DMS53 treated with DMSO at 0.1 percent for 48 hours (cell line): Measurements from ENCODE around the gene PUSL1.

Source experiments
- DNase-seq: peaks from one replicate; lab custom pipeline; 2025; ENCODE audit not compliant: unreplicated experiment; lab: John Stamatoyannopoulos, UW

Gene PUSL1

DNA sequence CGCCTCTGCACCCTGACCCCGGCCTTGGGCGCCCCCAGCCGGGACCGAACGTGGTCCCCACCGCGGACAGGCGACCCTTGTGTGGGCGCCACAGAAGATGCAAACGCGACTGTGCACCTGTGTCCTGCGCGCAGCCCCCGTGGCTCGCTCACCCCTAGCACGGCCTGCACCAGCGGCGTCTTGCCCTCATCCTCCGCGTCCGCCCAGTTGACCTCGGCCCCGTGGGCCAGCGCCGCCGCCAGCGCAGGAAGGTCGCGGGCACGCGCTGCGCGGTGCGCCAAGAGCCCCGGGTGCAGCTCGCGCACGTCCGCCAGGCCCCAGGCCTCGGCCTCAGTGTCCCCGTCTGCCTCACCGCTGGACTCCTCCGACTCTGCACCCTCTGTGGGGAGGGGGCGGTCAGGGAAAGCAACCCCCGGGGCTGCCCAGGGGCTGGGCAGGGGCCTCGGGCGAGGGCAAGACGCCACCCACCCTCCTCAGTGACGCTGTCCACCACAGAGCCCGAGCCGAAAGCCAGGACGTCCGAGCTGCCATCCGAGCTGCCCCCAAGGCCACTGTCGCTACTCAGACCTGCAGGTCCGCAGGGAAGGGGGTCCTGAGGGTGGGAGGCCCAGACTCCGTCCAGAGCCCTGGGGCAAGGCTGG lies 14.0 kb upstream of the PUSL1 start:
- DNase-seq: no peak

DNA sequence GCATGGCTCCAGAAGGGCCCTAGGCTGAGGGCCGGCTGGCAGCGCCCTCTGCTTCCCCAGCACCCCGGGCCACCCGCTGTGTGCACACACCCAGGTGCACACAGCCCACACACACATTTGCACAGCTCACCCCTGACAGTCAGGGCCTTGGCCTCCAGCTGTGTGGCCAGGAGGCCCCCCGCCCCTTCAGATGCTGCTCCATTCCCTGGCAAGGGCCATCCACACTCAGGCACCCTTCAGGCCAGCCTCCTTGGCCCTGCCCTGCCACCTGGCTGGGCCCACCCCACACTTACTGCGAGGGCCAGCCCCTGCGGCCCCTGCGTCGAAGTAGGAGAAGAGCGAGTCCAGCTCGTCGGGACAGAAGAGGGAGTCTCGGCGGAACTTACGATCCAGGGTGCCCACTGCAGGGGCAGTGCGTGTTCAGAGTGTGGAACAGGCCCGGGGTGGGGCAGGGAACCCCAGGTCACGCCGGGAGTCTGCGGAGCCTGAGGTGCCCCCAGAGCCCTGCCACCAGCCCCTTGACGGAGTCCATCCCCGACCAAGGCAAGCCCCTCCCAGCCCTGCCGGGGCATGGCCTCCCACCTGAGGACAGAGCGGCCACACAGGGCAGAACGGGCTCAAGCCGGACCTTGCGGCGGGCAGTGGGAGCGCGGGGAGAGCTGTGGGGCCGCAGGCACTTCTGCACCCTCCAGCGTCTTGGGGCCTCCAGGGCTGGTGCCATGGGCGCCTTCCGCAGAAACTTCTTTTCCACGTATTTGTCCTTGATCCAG lies 13.1 kb upstream of the PUSL1 start:
- DNase-seq: no peak

DNA sequence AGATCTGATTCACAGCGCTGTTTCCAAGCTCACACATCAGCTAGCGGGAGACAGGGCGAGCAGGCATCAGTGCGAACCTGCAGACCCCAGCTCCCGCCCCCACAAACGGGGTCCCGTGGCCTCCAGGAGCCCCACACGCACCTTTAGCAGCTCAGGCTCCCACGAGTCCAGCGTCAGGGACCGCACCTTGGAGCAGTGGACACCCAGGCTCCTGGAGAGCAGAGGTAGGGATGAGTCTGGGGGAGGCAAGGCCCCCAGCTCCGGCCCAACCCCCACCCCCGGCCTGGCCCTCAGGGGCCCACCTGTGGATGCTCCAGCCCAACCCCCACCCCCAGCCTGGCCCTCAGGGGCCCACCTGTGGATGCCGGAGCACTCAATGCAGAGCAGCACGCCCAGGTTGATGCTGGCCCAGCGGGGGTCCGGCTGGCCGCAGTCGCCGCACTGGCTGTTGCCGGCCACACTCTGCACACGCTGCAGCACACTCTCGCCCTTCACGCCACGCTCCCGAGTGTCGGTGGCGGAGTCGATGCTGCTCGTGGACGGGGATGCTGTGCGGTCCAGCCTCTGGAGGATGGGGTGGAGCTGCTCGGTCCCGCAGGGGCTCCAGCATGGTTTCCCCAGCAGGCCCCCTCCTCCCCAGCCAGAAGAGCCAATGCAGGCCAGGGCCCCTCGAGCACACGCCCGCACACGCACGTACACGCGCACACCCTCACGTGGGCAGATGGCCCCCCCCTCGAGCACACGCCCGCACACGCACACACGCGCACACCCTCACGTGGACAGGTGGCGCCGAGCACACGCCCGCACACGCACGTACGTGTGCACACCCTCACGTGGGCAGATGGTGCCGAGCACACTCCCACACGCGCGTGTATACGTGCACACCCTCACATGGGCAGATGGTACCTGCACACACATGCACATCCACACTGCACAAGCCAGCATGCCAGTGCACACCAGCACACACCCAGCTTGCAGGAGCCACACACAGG lies 12.0 kb upstream of the PUSL1 start:
- no peak for DNase-seq

DNA sequence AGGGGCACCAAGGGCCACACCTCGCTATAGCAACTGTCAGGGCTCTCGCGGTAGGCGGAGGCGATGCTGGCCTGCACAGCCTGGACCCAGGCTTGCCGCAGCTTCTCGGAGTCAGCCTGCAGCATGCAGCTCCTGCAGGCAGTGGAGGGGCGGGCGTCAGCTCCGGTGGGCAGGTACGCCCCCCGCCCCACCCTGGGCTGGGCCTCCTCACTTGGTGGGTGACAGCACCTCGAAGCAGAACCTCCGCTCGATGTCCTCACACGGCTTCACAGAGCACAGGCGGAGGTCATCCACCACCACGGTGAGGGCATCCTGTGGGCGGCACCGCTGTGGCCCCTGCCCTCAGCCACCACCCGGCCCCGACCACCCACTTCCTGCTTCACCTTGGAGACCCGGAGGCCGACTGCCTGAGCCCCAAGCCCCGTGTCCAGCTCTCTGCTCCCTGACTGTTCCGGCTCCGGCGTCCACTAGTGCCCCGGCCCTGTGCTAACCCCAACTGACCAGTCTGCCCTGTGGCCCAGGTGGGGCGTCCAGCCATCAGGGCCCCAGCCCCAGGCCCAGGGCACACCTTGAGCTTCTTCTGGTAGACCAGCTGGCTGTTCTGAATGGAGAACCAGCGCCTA lies 10.5 kb upstream of the PUSL1 start:
- no peak for DNase-seq

DNA sequence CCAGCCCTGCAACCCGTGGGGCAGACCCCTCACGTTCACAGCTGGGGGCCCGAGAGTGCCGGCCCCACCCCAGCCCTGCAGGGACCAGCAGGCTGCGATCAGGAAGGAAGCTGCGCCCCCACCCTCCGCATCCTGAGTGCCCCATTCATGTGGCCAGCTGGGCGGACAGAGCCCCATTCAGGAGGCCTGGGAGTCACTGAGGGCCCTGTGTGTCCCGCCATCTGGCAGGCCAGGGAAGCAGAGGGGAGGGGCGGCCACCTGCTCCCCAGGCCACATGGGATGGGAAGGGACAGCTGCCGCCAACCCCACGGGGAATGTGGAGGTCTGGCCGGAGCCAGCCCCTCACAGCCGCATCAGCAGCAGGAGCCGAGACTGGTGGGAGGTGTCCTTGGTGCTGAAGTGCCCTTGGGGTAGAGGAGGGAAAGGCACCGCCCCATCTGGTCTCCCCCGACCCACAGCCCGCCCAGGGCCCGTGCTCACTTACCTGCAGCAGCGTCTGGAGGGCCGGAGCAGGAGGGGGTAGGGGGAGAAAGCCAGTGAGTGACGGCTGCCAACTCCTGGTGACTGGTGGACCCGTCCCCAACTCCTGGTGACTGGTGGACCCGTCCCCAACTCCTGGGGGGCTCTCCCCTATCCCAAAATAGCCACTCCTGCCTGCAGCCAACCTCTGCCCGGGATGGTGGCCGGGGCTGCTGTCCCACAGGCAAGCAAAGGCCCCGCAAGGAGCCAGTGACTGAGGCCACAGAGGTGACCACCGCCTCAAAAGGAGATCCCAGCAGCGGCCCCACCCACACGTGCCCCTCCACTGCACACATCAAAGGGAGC lies 9.3 kb upstream of the PUSL1 start:
- no peak for DNase-seq

DNA sequence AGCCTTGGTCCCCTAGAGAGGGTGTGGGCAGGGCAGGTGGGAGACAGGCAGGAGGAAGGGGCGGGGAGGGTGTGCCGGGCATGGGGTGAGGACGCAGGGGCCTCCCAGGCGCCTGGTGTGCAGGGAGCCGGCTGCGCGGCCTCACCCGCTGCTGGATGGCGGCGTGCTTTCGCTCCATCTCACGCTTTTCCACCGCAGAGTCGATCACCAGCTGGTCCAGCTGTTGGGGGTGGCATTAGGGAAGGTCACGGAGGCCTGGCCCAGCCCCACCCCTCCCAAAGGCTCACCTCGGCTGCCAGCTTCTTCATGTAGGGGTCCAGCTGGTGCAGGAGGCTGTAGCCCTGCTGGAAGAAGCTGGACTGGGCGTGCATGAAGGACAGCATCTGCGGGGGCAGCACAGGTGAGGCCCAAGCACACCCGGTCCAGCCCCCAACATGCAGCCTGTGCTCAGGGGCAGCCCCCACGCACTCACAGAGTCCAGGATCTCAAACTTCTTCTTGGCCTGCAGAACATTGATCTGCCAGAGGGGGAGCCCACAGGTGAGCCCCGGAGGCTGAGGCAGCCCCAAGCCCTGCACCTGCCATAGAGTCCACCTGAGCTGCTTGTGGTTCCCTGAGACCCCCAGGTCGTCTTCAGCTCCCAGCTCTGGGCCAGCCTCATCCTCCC lies 8.6 kb upstream of the PUSL1 start:
- DNase-seq: no peak

DNA sequence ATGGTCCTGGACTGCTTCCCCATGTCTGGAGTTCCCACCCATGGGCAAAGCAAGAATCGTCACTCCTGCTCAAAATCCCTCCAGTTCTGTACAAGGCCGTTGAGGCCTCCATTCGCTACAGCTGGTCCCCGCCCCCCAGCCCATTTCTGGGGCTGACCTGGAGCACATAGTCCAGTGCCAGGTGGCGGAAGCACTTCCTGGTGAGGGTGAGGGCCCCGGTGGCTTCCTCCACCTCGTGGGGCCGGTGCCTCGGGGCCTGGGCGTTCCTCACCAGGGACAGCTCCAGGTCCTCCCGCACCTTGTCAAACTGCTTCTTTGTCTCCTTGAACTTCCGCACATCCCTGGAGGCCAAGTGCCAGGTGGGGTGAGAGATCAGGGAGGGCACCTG lies 8.1 kb upstream of the PUSL1 start:
- DNase-seq: no peak

DNA sequence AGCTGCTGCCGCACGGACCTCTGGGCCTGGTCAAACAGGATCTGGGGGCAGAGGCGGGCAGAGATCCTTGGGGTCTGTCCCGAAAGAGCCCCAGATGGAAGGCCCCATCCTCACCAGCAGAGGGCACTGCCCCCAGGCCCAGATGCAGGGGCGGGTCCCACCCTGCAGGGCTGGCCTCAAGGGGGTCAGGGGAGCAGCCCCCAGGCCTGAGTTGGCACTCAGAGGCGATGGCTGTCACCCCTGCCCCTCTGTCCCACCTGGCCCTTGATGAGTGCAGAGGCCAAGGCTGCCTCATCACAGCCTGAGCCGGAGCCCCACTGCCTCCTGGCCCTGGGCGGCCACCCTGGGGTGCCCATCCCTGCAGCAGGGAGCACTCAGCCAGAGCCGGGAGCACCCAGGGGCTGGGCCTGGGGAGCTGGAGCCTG lies 6.4 kb upstream of the PUSL1 start:
- no peak for DNase-seq

DNA sequence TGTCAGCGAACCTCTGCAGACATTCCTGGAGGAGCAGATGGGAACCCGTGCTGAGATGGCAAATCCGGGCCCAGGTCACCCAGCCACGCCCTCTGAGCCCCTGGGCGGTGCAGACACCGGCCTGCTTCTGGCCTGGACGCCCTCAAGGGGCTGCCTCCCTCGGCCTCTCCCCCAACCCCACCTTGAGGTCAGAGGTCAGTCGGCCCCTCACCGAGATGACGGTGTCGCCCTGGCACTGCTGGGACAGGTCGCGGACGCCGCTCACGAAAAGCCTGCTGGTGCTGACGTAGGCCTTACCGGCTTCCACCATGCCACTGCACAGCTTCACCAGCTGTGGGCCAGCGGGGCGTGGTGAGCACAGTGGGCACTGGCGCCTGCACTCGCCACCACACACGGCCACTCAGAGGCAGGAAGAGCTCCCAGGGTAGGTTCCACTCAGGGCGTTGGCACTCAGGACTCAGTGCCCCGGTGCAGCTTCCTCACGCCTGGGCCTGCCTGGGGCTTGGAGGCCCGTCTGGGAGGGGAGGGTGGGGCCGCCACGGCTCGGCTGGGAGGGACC lies 5.4 kb upstream of the PUSL1 start:
- DNase-seq: no peak

DNA sequence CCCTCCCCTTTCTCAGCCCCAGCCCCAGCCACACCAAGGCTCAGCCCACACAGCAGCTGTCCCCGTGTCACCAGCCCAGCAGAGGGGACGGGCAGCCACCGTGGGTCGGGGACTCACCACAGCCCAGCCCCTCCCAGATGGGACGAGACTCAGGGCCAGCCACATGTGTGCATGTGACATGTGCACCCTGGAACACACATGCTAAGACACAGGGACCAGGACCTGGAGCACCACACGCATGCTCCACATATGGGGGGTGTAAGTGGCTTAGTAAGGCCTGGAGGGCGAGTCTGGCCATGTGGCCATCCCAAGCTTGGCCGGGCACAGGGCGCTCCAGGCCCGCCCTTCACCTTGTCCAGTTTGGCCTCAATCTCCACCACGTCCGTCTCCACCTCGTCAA lies 4.7 kb upstream of the PUSL1 start:
- no peak for DNase-seq

DNA sequence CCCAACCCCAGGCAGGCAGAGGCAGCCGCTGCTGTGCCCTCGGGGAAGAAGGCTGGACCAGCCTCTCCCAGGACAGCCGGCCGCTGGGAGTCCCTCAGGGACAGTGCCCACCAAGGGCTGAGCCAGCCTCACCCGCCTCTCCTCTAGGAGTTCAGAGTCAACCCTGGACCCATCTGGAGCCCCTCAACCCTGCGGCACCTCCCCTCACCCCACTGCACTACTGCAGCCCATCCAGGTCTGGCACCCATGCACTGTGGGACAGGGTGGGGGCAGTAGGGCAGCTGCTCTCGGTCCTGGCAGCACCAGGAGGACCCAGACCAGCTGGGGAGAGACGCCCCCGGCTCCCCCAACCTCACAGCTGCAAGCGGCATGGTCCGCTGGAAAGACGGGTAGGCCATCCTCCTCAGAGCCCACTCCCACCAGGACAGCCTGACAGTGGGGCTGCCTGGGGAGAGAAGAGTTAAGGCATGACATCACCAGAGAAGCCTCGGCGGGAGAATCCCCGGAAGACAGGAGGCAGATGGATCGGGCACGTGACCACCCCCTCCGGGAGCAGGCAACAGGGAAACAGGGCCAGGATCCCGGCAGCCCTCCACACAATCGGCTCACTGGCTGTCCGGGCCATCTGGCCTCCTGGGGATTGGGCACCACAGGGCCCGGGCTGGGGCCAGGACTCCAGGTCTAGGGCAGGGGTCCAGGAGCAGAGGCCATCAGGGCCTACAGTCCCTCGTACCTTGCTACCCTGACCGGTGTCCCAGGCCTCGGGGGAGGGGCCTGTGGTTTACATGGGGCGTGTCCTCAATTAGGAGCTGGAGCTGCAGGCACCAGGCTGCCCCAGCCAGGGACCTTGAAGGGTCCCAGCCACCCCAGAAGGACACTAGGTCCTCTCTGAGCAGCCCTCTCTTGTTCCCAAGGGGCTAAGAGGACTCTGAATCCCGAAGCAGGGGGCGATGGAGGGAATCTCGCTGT lies 3.8 kb upstream of the PUSL1 start:
- peak; percentile 86 for DNase-seq

DNA sequence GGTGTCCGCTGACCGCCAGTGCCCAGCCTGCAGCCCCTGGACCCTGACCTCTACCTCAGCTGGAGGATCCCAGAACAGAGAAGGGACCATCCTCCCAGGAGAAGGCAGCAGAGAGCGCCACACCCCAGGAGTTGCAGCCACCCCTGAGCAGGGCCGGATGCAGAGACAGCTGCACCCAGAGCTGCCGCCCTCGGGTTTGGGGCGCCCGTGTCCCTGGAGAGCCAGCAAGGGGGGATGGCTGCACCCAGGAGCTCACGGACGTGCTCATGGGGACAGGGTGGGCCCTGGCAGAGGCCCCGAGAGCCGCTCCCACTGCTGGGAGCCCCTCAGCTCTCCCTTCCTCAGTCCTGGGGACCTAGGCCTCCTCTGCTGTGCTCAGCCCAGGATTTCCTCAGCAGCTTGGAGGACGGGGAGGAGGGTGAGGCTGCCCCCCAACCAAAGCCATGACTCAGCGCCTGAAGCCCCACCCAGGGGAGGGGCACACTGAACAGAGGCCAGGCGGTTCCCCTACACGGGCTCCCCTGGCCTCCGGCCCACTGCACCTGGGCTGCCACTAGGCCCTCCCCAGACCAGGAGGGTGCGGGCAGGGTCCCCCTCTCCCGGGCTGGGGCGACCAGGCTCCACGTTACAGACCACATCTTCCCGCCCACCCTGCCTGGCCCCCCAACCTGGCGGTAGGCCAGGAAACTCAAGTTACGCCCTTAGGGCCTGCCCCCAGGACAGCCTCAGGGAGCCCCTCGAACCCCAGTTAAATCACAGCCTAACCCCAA lies 2.9 kb upstream of the PUSL1 start:
- DNase-seq: no peak

DNA sequence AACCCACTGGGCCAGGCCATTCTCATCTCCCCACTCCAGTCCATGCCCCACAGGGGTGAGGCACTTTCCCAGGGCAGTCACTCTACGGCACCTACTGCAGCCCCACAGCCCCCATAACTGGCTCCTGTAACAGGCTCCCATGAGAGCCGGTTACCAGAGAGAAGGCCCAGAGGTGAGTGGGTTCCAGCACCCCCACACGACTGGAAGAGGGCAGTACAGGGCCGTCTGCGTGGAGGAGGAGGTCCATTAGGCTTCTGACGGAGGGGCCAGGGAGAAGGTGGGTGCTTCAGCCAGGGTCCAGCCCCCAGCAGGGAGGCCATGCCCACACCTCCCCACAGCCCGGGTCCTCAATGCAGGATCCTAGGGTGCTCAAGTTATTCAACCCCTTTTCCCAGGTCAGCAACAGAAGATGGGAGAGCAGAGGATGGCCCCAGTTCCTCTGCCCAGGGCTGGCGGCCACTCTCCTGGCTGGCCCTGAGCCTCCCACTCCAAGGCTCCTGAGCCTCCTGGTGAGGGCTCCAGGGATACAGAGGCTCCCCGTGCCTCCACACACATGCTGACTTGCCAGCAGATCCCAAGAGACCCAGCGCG lies 2.2 kb upstream of the PUSL1 start:
- no peak for DNase-seq

DNA sequence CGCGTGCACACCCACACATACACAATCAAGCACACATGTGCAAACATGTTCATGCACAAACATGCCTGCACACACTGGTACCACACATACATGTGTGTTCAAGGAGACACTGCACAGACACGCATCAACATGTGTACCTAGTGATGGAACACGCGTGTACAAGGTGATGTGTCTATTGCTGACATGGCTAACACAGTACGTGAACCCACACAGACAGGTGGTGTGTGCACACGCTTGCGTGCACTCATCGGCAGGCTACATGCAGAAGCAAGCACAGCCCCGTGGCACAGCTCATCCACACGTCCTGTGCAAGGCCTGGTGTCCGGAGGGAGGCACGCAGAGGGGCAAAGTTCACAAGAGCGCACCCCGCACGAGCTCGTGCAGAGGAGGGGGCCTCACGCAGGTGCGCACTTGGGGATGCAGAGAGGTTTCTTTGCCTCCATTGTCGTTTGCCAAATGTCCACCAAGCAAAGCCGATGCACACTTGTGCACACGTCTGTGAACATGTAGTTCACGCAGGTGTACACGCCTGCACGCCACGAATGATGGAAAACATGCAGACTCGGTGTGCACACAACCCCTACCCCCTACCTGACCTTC lies 1.6 kb upstream of the PUSL1 start:
- DNase-seq: no peak

DNA sequence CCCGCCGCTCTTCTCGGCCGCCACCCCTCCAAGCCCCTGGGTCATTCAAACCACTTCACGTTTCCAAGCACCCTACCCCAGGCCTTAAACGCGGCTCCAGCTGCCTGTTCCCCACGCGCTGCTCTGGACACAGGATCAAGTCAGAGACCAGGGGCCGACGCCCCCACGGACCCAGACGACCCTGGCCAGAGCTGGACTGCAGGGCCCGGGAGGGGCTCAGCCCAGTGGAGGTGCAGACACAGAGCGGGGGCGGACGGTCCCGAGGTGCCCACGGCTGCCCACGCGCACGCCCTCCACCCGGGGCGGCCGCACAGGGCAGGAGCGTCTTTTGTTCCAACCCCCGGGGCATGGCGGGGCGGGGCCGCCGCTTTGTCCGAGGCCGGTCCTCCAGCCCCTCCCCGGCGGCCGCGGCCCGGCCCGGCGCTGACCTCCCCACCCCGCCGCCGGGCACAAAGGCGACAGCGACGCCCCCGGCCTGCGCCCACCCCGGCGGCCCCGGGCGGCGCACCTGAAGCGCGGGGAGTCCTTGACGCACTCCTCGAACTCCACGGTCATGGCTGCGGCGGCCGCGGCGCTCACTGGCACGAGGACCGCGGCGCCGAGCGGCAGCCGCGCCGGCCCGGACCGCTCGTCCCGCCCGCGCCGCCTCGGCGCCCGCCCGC lies 1.0 kb upstream of the PUSL1 start:
- no peak for DNase-seq

DNA sequence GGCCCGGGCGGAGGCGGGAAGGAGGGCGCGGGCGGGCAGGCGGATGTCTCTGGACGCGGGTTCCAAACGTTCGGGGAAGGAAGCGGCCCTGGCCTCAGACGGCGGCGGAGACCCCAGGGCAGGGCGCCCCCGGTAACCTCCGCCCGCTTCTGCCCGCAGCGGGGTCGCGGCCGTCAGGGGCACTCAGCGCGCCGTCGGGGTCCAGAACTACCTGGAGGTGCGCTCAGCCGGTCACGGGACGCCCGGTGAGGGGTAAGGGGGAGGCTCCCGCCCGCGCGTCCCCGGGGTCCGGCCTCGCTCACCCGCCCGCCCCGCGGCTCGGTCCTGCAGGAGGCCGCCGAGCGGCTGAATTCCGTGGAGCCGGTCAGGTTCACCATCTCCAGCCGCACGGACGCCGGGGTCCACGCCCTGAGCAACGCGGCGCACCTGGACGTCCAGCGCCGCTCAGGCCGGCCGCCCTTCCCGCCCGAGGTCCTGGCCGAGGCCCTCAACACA lies 406 bp downstream of the PUSL1 start:
- DNase-seq: no peak
